Endothelial cell of umbilical vein (primary cell): Measurements from ENCODE around the gene STUM.
A peak's percentile ranks its signal among the peaks of the same experiment; 100 is the strongest.

Experiments used
- FOS ChIP-seq: IDR thresholded peaks from 2 replicates; pipeline ENCODE4 v1.6.1; 2011; ENCODE audit warnings: mild to moderate bottlenecking, low read length, moderate library complexity, borderline replicate concordance; ENCODE audit not compliant: insufficient read depth
- TF ChIP-seq, protein P1 (sequence below), 2 donors: IDR thresholded peaks; 1 replicate in 1 of 2; 2 replicates in 1 of 2; pipeline ENCODE4 v1.5.1; 2011; ENCODE audit warnings: low read length in 2 of 2, mild to moderate bottlenecking in 2 of 2, moderate library complexity in 2 of 2, control low read depth in 1 of 2, inconsistent platforms in 1 of 2, low read depth in 1 of 2; ENCODE audit not compliant: insufficient read depth in 1 of 2; ENCODE audit errors: extremely low read depth in 1 of 2

DNA sequence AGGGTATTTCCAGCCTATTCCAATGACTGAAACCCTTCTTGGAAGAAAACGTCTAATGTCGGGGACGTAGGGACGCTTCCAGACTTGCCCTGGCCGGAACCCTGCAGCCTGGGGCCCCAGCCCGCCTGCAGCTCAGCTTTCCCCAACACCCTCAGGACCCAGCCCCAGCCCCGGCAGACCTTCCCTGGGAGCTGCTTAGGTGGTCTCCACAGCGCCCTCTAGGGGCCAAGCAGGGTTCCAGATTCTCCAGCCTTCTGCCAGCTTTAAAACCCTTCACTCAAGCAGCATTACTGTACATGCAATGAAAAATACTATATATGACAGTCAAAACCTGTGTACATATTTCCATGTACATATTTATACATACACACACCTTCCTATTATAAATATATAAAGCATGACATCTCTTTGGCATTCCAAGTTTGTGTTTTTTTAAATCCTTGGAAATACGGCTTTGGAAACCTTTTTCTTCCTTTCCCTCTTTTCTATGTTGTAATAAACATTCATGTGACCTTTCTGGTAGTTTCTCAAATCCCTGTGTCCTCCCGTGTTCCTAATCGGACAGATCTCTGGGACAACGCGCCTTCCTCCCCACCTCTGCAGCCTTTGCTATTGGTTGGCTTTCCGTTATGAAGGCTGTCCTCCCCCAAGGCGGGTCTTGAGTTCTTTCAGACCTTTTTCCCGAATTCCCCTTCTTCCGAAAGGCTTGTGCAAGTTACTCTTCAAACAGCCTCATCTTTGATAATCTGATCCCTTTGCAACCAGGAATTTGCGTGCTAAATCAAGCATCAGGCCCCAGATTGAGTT is 60.3 kb downstream of the STUM start:
- TF ChIP-seq FOS = no peak
- TF ChIP-seq, protein P1, sequence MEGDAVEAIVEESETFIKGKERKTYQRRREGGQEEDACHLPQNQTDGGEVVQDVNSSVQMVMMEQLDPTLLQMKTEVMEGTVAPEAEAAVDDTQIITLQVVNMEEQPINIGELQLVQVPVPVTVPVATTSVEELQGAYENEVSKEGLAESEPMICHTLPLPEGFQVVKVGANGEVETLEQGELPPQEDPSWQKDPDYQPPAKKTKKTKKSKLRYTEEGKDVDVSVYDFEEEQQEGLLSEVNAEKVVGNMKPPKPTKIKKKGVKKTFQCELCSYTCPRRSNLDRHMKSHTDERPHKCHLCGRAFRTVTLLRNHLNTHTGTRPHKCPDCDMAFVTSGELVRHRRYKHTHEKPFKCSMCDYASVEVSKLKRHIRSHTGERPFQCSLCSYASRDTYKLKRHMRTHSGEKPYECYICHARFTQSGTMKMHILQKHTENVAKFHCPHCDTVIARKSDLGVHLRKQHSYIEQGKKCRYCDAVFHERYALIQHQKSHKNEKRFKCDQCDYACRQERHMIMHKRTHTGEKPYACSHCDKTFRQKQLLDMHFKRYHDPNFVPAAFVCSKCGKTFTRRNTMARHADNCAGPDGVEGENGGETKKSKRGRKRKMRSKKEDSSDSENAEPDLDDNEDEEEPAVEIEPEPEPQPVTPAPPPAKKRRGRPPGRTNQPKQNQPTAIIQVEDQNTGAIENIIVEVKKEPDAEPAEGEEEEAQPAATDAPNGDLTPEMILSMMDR (IDR thresholded peaks at IDR 0.05; ENCODE audit: extremely low read depth in 1 of 2, insufficient read depth in 1 of 2, low read depth in 1 of 2, low read length in 2 of 2) = peak; percentile 85 to 89
